ENCODE results near the gene CCDC188.

The CCDC188 gene

DNA sequence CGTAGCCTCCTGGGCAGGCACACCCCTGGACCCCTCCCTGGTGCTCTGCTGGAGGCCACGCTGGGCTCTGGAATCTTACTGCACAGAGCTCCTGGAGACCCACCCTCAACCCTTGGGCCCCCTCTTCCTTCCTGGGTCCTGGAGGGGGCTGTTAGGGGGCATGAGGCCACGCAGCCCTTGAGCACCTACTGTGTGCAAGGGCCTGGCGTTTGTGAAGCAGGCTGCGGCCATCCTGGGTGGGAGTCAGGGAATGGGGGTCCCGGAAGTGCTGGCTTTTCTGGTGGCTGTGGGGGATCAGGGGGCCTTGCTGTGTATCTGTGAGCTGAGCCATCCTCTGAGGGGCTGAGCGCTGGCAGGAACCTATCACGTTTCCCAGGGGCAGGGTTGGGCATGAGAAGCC lies 40.9 kb upstream of the CCDC188 start:
- Mint-ChIP-seq H3K27ac (no peak overlapping the region), H3K4me1 (peaks cover 5% of the 10 kb centered on the region), H3K27me3 (ENCODE audit: low read depth) (peaks cover 19% of the 10 kb centered on the region), H3K9me3 (no peaks in the 10 kb centered on the region), H3K4me3 (no peak overlapping the region), H3K36me3 (ENCODE audit: low read depth) (no peaks in the 10 kb centered on the region)
- no peak for TF ChIP-seq CTCF (IDR thresholded peaks at IDR 0.05; ENCODE audit: unreplicated experiment in 3 of 3)

DNA sequence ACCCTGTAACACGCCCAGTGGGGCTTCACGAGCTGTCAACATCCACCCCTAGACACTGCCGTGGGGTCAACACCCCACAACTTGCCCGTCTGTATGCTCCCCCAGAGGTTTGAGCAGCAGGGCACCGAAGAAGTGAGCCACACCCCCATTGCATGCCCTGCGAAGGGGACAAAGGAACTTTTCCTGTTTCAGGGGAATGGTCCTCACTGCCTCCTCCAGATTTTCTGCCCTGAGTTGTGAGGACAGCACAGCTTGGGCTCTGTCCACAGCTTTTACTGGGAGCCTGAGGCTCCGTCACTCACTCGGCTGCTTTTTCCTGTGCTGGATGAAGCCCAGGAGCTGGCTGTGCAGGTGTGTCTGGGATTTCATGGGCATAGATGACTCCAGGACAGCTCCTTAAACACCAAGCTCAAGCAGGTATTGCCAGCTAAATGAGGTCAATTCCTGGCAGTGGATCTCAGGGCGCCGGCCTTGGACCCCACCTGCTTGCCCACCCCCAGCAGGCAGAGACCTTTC lies 40.2 kb upstream of the CCDC188 start:
- Mint-ChIP-seq H3K27me3 (ENCODE audit: low read depth) (peaks cover 23% of the 10 kb centered on the region), H3K9me3 (no peaks in the 10 kb centered on the region), H3K36me3 (ENCODE audit: low read depth) (no peaks in the 10 kb centered on the region), H3K4me3 (no peak overlapping the region), H3K27ac (no peak overlapping the region), H3K4me1 (no peaks in the 10 kb centered on the region)
- TF ChIP-seq CTCF (IDR thresholded peaks at IDR 0.05; ENCODE audit: unreplicated experiment in 3 of 3) = no peak

DNA sequence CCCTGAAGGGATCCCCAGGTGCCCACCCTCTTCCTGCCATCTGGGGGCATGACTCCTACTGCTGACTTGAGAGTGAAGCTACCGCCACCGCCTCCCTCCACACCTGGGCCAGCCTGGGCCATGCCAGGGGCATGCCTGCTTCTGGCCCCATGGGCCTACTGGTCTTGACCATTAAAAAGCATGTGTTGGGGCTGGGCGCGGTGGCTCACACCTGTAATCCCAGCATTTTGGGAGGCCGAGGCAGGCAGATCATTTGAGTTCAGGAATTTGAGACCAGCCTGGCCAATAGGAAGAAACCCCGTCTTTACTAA lies 37.7 kb upstream of the CCDC188 start:
- peaks cover 28% of the 10 kb centered on the region for H3K27me3 Mint-ChIP-seq (ENCODE audit: low read depth)
- no peak for TF ChIP-seq CTCF (IDR thresholded peaks at IDR 0.05; ENCODE audit: unreplicated experiment in 3 of 3)
- no peaks in the 10 kb centered on the region for H3K36me3 Mint-ChIP-seq (ENCODE audit: low read depth)
- no peaks in the 10 kb centered on the region for H3K4me1 Mint-ChIP-seq
- no peak overlapping the region for H3K4me3 Mint-ChIP-seq
- H3K9me3 Mint-ChIP-seq = no peaks in the 10 kb centered on the region
- H3K27ac Mint-ChIP-seq = no peak overlapping the region

- H3K36me3 Mint-ChIP-seq (ENCODE audit: low read depth) = no peaks in the 10 kb centered on the region
- H3K27me3 Mint-ChIP-seq (ENCODE audit: low read depth) = peaks cover 25% of the 10 kb centered on the region
- no peak overlapping the region for H3K4me3 Mint-ChIP-seq
- H3K27ac Mint-ChIP-seq = no peak overlapping the region
- TF ChIP-seq CTCF (IDR thresholded peaks at IDR 0.05; ENCODE audit: unreplicated experiment in 3 of 3) = no peak
- H3K9me3 Mint-ChIP-seq = no peaks in the 10 kb centered on the region
- no peaks in the 10 kb centered on the region for H3K4me1 Mint-ChIP-seq
These were observed 37.1 kb upstream of the CCDC188 start for GRCh38 chr22:20187777-20188566.

DNA sequence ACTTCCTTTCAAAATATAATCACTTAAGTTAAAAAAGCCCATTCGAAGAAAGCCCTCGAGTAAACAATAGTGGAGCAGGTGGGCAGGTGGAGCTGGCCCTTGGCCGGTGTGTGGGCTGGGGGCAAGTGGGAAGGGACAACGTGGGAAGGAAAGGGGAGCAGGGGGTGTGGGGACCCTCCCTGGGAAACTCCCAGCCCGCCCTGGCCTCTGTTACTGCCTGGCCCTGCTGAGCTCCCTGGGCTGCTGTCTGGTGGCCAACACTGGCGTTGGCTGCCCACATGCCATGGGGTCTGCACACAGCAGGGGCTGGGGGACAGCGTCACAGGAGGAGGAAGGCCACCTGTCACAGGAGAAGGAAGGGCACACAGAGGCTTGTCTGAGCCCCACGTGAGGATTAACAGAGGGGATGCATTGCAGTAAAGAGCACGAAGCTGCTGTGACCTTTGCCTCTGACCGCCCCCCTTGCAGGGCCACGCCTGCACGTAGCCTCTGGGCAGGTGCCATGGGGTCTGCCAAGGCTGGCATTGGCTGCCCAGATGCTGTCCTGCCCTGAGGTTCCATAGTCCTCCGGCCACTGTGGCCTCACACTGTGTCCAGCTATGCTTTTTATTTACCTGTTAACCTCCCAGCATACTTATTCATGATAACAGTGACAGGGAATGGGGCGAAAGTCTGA lies 36.2 kb upstream of the CCDC188 start:
- H3K9me3 Mint-ChIP-seq = no peaks in the 10 kb centered on the region
- peaks cover 25% of the 10 kb centered on the region for H3K27me3 Mint-ChIP-seq (ENCODE audit: low read depth)
- no peaks in the 10 kb centered on the region for H3K4me1 Mint-ChIP-seq
- no peak overlapping the region for H3K4me3 Mint-ChIP-seq
- H3K36me3 Mint-ChIP-seq (ENCODE audit: low read depth) = no peaks in the 10 kb centered on the region
- no peak overlapping the region for H3K27ac Mint-ChIP-seq
- no peak for TF ChIP-seq CTCF (IDR thresholded peaks at IDR 0.05; ENCODE audit: unreplicated experiment in 3 of 3)

All from nephron (organoid).